ENCODE data around the gene DRD5. TPM values are rescaled to one million over a fixed set of nuclear protein-coding genes. Genes with fewer than 3 reads are reported as not detected.

Gene DRD5
- total and polyA plus RNA-seq, 2 donors (not counting 3 experiments of a cell fraction or from before 2014, with no cell fraction given) = not detected

- Histone ChIP-seq H3K4me2 (ENCODE audit: insufficient read depth, low read length) (no peak overlapping the region), H3K27me3 (ENCODE audit: control insufficient read depth in 2 of 2, insufficient read depth in 2 of 2, low read length in 2 of 2) (no peaks in the 10 kb centered on the region), H3K4me1 (ENCODE audit: control insufficient read depth, extremely low read depth, insufficient read depth, low read length) (no peaks in the 10 kb centered on the region), H3K36me3 (ENCODE audit: control insufficient read depth in 2 of 2, extremely low read depth in 1 of 2, insufficient read depth in 2 of 2, low read length in 2 of 2) (no peaks in the 10 kb centered on the region), H3K9ac (replicated peaks; ENCODE audit: extremely low read depth, insufficient read depth, low read length) (no peak overlapping the region), H2AFZ (ENCODE audit: low read depth, low read length) (no peak overlapping the region), H3K27ac (ENCODE audit: insufficient read depth, low read depth, low read length) (no peak overlapping the region), H4K20me1 (replicated peaks; ENCODE audit: control insufficient read depth, extremely low read depth, insufficient read depth, low read length) (no peaks in the 10 kb centered on the region), H3K4me3 (replicated peaks in 1 of 3; ENCODE audit: insufficient read depth in 1 of 3, low read depth in 1 of 3, low read length in 3 of 3) (no peak overlapping the region), H3K79me2 (ENCODE audit: control insufficient read depth, insufficient read depth, low read length) (no peaks in the 10 kb centered on the region), H3K9me1 (replicated peaks; ENCODE audit: control insufficient read depth, extremely low read depth, insufficient read depth, low read length) (no peaks in the 10 kb centered on the region), H3K9me3 (replicated peaks; ENCODE audit: control insufficient read depth, insufficient read depth, low read length) (no peaks in the 10 kb centered on the region)
- CTCF ChIA-PET = no interaction called here
- no peak for TF ChIP-seq EZH2 (IDR thresholded peaks at IDR 0.05; ENCODE audit: borderline replicate concordance, low read depth, low read length, severe bottlenecking)
- no peak for TF ChIP-seq MAX (IDR thresholded peaks at IDR 0.05; ENCODE audit: insufficient read depth, insufficient read length)
- TF ChIP-seq POLR2AphosphoS5 (IDR thresholded peaks at IDR 0.05; ENCODE audit: insufficient read depth, low read depth, low read length) = no peak
- TF ChIP-seq MYC (IDR thresholded peaks at IDR 0.05; ENCODE audit: low read depth, low read length) = no peak
- TF ChIP-seq POLR2A (IDR thresholded peaks at IDR 0.05; ENCODE audit: low read depth, low read length) = no peak
- no peak for TF ChIP-seq CTCF (IDR thresholded peaks at IDR 0.05; ENCODE audit: extremely low read depth in 1 of 2, insufficient read depth in 1 of 2, low read depth in 1 of 2, low read length in 2 of 2)
- no peak for TF ChIP-seq JUN (IDR thresholded peaks at IDR 0.05; ENCODE audit: borderline replicate concordance, insufficient read depth, insufficient read length, low read depth)
- TF ChIP-seq GATA2 (IDR thresholded peaks at IDR 0.05; ENCODE audit: insufficient read depth, insufficient read length, low read depth, low read length) = no peak
- no peak for TF ChIP-seq FOS (IDR thresholded peaks at IDR 0.05; ENCODE audit: borderline replicate concordance, insufficient read depth, low read length)
- POLR2A ChIA-PET = no interaction called here
- DNase-seq (ENCODE audit: low read depth, low spot score) = no peak
- intact Hi-C loops (cut with micrococcal nuclease) (no loop called here), dilution Hi-C loops (cut with MboI; ENCODE audit: extremely low pct_ligation_motif_present, low sequenced_read_pairs) (no loop called here)
- no TSS peak for BruUV-seq (replicated peaks)
- no peak for FAIRE-seq
Measured at GRCh38 chr4:9804918-9805317, 23.5 kb downstream of the DRD5 start.

Data from endothelial cell of umbilical vein (primary cell).